ENCODE data around the gene AGMAT. TPM values are rescaled to one million over a fixed set of nuclear protein-coding genes. Genes with fewer than 3 reads are reported as not detected.

AGMAT gene
- total and polyA plus RNA-seq, 2 of the 8 experiments (the other 6 are each of a cell fraction or from before 2014, with no cell fraction given) = 3.7 to 5.8 TPM

GRCh38 chr1:15628003-15628402 is 43.2 kb upstream of the AGMAT start (continued):
- TF ChIP-seq CHD7 (IDR thresholded peaks at IDR 0.05; ENCODE audit: insufficient replicate concordance, low read length) (no peak), SRF (IDR thresholded peaks at IDR 0.05; ENCODE audit: low read depth, low read length) (no peak), JUND (IDR thresholded peaks at IDR 0.05; ENCODE audit: low read length) (no peak), CREB1 (IDR thresholded peaks at IDR 0.05) (no peak), CTCF (IDR thresholded peaks at IDR 0.05; ENCODE audit: control extremely low read depth in 1 of 3, insufficient read depth in 1 of 3, low read depth in 1 of 3, low read length in 3 of 3) (no peak), ATF2 (IDR thresholded peaks at IDR 0.05; ENCODE audit: low read length) (no peak), KDM5A (IDR thresholded peaks at IDR 0.05; ENCODE audit: low read length) (no peak), PHF8 (conservative IDR thresholded peaks at IDR 0.05; ENCODE audit: low read depth, low read length) (no peak)
